Trophoblast cell (in vitro differentiated cells and primary cell): ENCODE data around the gene LAMB1.
A peak's percentile ranks its signal among the peaks of the same experiment; 100 is the strongest.

ENCODE experiments used
- DNase-seq, 2 donors: peaks; one replicate each; pipeline ENCODE4 v3.0.0-alpha.2; 2016
- H2AFZ ChIP-seq: 2 replicates; pipeline ENCODE4 v1.6.1; 2013; ENCODE audit warnings: low read length, moderate library complexity, mild to moderate bottlenecking; ENCODE audit not compliant: insufficient read depth, poor library complexity
- H2AK5ac ChIP-seq: 2 replicates; pipeline ENCODE4 v1.6.1; 2013; ENCODE audit warnings: mild to moderate bottlenecking, low read length
- H2BK120ac ChIP-seq: 2 replicates; pipeline ENCODE4 v1.6.1; 2013; ENCODE audit warnings: low read length, mild to moderate bottlenecking, moderate library complexity; ENCODE audit not compliant: insufficient read depth, poor library complexity
- H2BK12ac ChIP-seq: 2 replicates; pipeline ENCODE4 v1.6.1; 2013; ENCODE audit warnings: mild to moderate bottlenecking, low read length, moderate library complexity
- H2BK5ac ChIP-seq: 2 replicates; pipeline ENCODE4 v1.6.1; 2013; ENCODE audit warnings: low read length, low read depth, moderate library complexity, mild to moderate bottlenecking; ENCODE audit not compliant: poor library complexity
- H3K14ac ChIP-seq: 2 replicates; pipeline ENCODE4 v1.6.1; 2013; ENCODE audit warnings: mild to moderate bottlenecking, low read length
- H3K18ac ChIP-seq: 2 replicates; pipeline ENCODE4 v1.6.1; 2013; ENCODE audit warnings: mild to moderate bottlenecking, low read length
- H3K23ac ChIP-seq: 2 replicates; pipeline ENCODE4 v1.6.1; 2013; ENCODE audit warnings: low read length
- H3K27ac ChIP-seq: 2 replicates; pipeline ENCODE4 v1.5.1; 2013; ENCODE audit warnings: low read depth, mild to moderate bottlenecking, inconsistent platforms, low read length, moderate library complexity
- H3K27me3 ChIP-seq: 2 replicates; pipeline ENCODE4 v1.6.1; 2013; ENCODE audit warnings: inconsistent platforms, mild to moderate bottlenecking, low read length, moderate library complexity; ENCODE audit not compliant: insufficient read depth
- H3K36me3 ChIP-seq, 2 experiments: 1 replicate in 1 of 2; 2 replicates in 1 of 2; pipeline ENCODE4 v1.6.1; 2013; ENCODE audit warnings: low read length in 2 of 2, mild to moderate bottlenecking in 2 of 2, moderate library complexity in 1 of 2; ENCODE audit not compliant: insufficient read depth in 2 of 2, control insufficient read depth in 1 of 2
- H3K4ac ChIP-seq: 2 replicates; pipeline ENCODE4 v1.6.1; 2013; ENCODE audit warnings: low read depth, mild to moderate bottlenecking, low read length, moderate library complexity
- H3K4me1 ChIP-seq, 2 experiments: 1 replicate in 1 of 2; 2 replicates in 1 of 2; pipeline ENCODE4 v1.6.1; 2013; ENCODE audit warnings: low read length in 2 of 2, mild to moderate bottlenecking in 2 of 2, moderate library complexity in 1 of 2; ENCODE audit not compliant: insufficient read depth in 2 of 2, control insufficient read depth in 1 of 2
- H3K4me2 ChIP-seq: 2 replicates; pipeline ENCODE4 v1.6.1; 2013; ENCODE audit warnings: inconsistent platforms, mild to moderate bottlenecking, low read length, moderate library complexity
- H3K4me3 ChIP-seq: 2 replicates; pipeline ENCODE4 v1.5.1; 2013; ENCODE audit warnings: mild to moderate bottlenecking, low read depth, low read length, inconsistent platforms
- H3K79me1 ChIP-seq: one replicate; pipeline ENCODE4 v1.6.1; 2013; ENCODE audit warnings: low read length
- H3K79me2 ChIP-seq: 2 replicates; pipeline ENCODE4 v1.6.1; 2013; ENCODE audit warnings: low read length, mild to moderate bottlenecking; ENCODE audit not compliant: control insufficient read depth, insufficient read depth, poor library complexity
- H3K9ac ChIP-seq: 2 replicates; pipeline ENCODE4 v1.6.1; 2013; ENCODE audit warnings: mild to moderate bottlenecking, low read length
- H3K9me3 ChIP-seq: 2 replicates; pipeline ENCODE4 v1.6.1; 2013; ENCODE audit warnings: low read depth, mild to moderate bottlenecking, control low read depth, inconsistent platforms, low read length; ENCODE audit not compliant: insufficient read depth
- H4K12ac ChIP-seq: 2 replicates; pipeline ENCODE4 v1.6.1; 2013; ENCODE audit warnings: low read depth, mild to moderate bottlenecking, low read length, moderate library complexity
- H4K8ac ChIP-seq: 2 replicates; pipeline ENCODE4 v1.6.1; 2013; ENCODE audit warnings: low read depth, mild to moderate bottlenecking, low read length, moderate library complexity
- H4K91ac ChIP-seq: one replicate; pipeline ENCODE4 v1.6.1; 2013; ENCODE audit warnings: low read depth, mild to moderate bottlenecking, low read length, moderate library complexity
- WGBS: extraction: QIAGEN DNeasy Blood & Tissue Kit; methylation state at CpG from one replicate; pipeline ENCODE4 v1.1.7; 2013; ENCODE audit warnings: missing lambda C conversion rate; ENCODE audit not compliant: insufficient read length, insufficient coverage; ENCODE audit errors: extremely low coverage; 5-methylcytosine and 5-hydroxymethylcytosine counted together

The LAMB1 gene

DNA sequence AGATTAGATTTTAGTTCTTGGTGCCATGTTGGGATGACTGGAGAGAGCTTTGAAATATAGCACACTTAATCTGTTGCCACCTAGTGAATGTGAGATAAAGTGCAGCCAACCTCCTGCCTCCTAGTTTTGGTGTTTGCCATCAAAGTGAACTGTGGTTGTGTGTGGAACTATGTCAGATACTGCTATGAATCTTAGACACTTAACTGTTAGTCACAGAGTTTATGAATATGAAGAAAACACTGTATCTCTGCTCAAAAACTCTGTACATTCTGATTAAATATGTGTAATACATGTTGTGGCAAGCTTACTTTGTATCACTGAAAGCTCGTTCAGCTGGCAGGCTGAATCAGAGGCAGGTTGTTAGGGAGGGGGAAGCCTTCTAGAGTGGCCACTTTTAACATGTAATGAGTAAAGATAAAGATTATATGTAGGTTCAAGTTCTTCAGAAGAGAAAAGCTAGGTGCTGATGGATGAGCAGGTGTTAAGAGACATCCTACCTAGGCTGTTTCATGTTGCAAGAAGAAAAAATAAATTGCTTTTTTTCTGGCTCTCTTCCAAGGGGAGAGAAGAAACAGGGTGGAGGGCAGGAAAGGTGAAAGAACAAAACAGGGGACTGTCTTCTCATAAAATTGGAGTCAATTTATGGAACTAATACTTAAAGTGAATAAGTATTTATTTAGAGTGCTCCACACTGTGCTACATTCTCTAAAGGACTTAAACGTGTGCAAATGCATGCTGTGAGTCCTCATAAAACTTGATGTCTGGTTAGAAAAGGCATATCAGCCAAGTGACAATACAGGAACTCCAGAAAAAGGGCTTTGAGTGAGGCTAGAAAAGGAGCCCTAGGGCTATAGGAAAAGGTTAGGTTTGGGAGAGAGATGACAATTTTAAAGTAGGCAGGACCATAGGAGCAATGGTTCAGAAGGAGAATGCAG is 14.1 kb upstream of the LAMB1 start:
- peaks cover 0 to 4% of the 10 kb centered on the region in 2 experiments for H3K4me1 ChIP-seq
- H2AFZ ChIP-seq, result no peak overlapping the region
- H3K36me3 ChIP-seq, result no peaks in the 10 kb centered on the region
- no peak overlapping the region for H2BK5ac ChIP-seq
- H2AK5ac ChIP-seq, result no peak overlapping the region
- H3K9ac ChIP-seq, result no peak overlapping the region
- H4K91ac ChIP-seq, result no peak overlapping the region
- no peak overlapping the region for H3K4me3 ChIP-seq
- H3K18ac ChIP-seq, result no peak overlapping the region
- H3K79me2 ChIP-seq, result no peaks in the 10 kb centered on the region
- H2BK12ac ChIP-seq, result no peak overlapping the region
- no peak overlapping the region for H3K23ac ChIP-seq
- no peak overlapping the region for H2BK120ac ChIP-seq
- peak in 1 of 2 donors; percentile 28 for DNase-seq
- no peak overlapping the region for H3K27ac ChIP-seq
- no peaks in the 10 kb centered on the region for H3K79me1 ChIP-seq
- no peaks in the 10 kb centered on the region for H3K27me3 ChIP-seq
- H3K9me3 ChIP-seq, result no peaks in the 10 kb centered on the region
- no peak overlapping the region for H4K8ac ChIP-seq
- WGBS, result no CpG with 5 or more reads among the region's 2 CpGs
- H3K14ac ChIP-seq, result no peak overlapping the region
- H3K4ac ChIP-seq, result no peak overlapping the region
- no peak overlapping the region for H3K4me2 ChIP-seq
- no peak overlapping the region for H4K12ac ChIP-seq

DNA sequence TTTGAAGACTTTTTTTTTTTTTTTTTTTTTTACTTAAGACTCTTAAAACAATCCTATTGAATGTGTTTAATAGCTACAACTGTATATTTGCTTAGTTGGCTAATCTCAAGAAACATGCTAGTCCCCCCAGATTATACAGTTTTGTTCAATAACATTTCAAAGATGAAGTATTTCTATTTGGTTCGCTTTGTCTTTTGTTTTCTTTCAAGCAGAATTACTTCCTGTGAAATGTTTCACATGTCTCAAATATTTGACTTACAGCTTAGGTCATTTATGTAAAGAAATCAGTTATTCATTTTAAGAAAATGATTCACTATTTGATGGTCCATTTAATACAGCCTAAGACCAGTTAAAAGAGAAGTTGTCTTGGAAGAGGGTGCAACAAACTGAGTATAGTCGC is 12.8 kb upstream of the LAMB1 start:
- H3K4me3 ChIP-seq, result no peak overlapping the region
- no peak overlapping the region for H2BK5ac ChIP-seq
- H4K12ac ChIP-seq, result no peak overlapping the region
- H3K79me2 ChIP-seq, result no peaks in the 10 kb centered on the region
- H3K23ac ChIP-seq, result no peak overlapping the region
- DNase-seq, result no peak
- no peak overlapping the region for H3K18ac ChIP-seq
- no peak overlapping the region for H3K14ac ChIP-seq
- H2BK120ac ChIP-seq, result no peak overlapping the region
- H3K79me1 ChIP-seq, result no peaks in the 10 kb centered on the region
- WGBS, result no CpG with 5 or more reads among the region's 2 CpGs
- no peak overlapping the region for H4K91ac ChIP-seq
- H2AFZ ChIP-seq, result no peak overlapping the region
- H3K27me3 ChIP-seq, result no peaks in the 10 kb centered on the region
- no peaks in the 10 kb centered on the region for H3K9me3 ChIP-seq
- H2AK5ac ChIP-seq, result no peak overlapping the region
- no peak overlapping the region for H3K27ac ChIP-seq
- H3K36me3 ChIP-seq, result no peaks in the 10 kb centered on the region
- H3K4me2 ChIP-seq, result no peak overlapping the region
- no peak overlapping the region for H2BK12ac ChIP-seq
- H4K8ac ChIP-seq, result no peak overlapping the region
- H3K4me1 ChIP-seq, result peaks cover 0 to 4% of the 10 kb centered on the region in 2 experiments
- H3K9ac ChIP-seq, result no peak overlapping the region
- no peak overlapping the region for H3K4ac ChIP-seq

DNA sequence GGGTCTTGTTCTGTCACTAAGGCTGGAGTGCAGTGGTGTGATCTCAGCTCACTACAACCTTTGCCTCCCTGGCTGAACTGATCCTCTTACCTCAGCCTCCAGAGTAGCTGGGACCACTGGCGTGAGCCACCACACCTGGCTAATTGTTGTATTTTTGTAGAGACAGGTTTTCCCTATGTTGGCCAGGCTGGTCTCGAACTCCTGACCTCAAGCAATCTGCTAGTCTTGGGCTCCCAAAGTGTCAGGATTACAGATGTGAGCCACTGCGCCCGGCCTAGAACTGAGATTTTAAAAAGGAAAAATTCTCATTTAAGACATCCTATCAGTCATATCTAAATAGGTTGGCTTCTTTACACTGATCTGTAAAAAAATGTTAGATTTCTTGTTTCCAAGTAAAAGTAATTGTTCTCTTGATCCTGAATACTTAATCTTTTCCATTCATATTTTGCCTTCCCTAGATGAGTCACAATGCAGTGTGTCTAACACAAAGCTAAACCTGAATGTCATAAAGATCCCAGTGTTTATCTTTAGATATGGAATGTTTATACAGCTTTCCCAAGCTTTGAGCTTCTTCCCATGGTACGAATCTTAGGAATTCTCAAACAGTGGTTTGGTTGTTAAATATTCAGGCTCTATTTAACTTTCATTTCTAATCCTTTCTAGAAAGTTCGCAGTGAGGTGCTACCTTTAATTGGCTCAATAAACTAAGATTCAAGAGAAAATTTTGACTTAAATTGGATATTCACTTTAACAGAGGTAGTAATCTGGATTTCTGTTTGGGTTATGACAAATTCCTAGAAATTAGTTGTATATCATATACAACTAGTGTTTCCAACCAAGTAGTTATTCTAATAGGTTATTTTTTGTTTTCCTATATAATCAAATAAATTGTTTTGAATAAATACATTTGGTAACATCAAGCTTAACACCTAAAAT is 12.1 kb upstream of the LAMB1 start:
- Histone ChIP-seq H3K79me2 (no peaks in the 10 kb centered on the region), H4K91ac (no peak overlapping the region), H2BK120ac (no peak overlapping the region), H3K9ac (no peak overlapping the region), H3K4me3 (no peak overlapping the region), H3K23ac (no peak overlapping the region), H3K27me3 (no peaks in the 10 kb centered on the region), H4K8ac (no peak overlapping the region), H2AK5ac (no peak overlapping the region), H3K9me3 (no peaks in the 10 kb centered on the region), H3K36me3 (no peaks in the 10 kb centered on the region), H3K4me2 (no peak overlapping the region), H2BK5ac (no peak overlapping the region), H3K27ac (no peak overlapping the region), H3K4me1 (peaks cover 0 to 4% of the 10 kb centered on the region in 2 experiments), H2AFZ (no peak overlapping the region), H3K14ac (no peak overlapping the region), H3K4ac (no peak overlapping the region), H3K79me1 (no peaks in the 10 kb centered on the region), H4K12ac (no peak overlapping the region), H3K18ac (no peak overlapping the region), H2BK12ac (no peak overlapping the region)
- peak in 1 of 2 donors; percentile 39 for DNase-seq
- no CpG with 5 or more reads among the region's 6 CpGs for WGBS

DNA sequence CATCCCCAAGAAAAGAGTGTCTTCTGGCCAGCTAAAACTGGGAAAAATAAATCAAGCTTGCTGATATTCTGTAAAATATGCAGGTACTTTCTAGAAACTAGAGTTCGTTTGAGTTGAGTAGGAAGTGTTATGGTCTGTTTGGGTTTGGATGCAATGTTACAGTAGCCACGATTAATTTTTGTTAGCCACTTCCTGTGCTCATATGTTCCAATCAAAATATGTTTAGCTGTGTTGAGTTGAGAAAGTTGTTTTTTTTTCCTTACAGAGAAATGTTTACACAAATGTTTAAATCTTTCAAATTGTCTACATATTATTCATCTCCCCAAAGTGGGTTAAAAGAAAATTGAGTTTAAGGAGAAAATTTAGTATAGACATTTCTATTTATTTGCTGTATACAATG is 11.3 kb upstream of the LAMB1 start:
- no CpG with 5 or more reads among the region's 2 CpGs for WGBS

More for the DNA sequence above, 11.3 kb upstream of the LAMB1 start:
- no peaks in the 10 kb centered on the region for H3K79me1 ChIP-seq
- H2BK5ac ChIP-seq, result no peak overlapping the region
- H3K36me3 ChIP-seq, result no peaks in the 10 kb centered on the region
- peaks cover 0 to 4% of the 10 kb centered on the region in 2 experiments for H3K4me1 ChIP-seq
- no peaks in the 10 kb centered on the region for H3K27me3 ChIP-seq
- H4K8ac ChIP-seq, result no peak overlapping the region
- H2BK12ac ChIP-seq, result no peak overlapping the region
- no peak overlapping the region for H3K4me3 ChIP-seq
- no peak overlapping the region for H3K4me2 ChIP-seq
- no peak overlapping the region for H2BK120ac ChIP-seq
- no peak overlapping the region for H4K12ac ChIP-seq
- H3K23ac ChIP-seq, result no peak overlapping the region
- DNase-seq, result no peak
- no peak overlapping the region for H3K9ac ChIP-seq
- no peak overlapping the region for H2AFZ ChIP-seq
- no peak overlapping the region for H3K14ac ChIP-seq
- no peak overlapping the region for H3K27ac ChIP-seq
- H3K79me2 ChIP-seq, result no peaks in the 10 kb centered on the region
- no peaks in the 10 kb centered on the region for H3K9me3 ChIP-seq
- H4K91ac ChIP-seq, result no peak overlapping the region
- H3K18ac ChIP-seq, result no peak overlapping the region
- H3K4ac ChIP-seq, result no peak overlapping the region
- H2AK5ac ChIP-seq, result no peak overlapping the region
